H1 (cell line): ENCODE measurements around the gene INPP4B. TPM values are rescaled to one million over a fixed set of nuclear protein-coding genes. Genes with fewer than 3 reads are reported as not detected.

ENCODE experiments used
- CTCF ChIA-PET: fragments of 300-600 bp; sonication (Branson Sonifier 250); formaldehyde crosslinking; loops from one replicate; lab custom pipeline; 2021; ENCODE audit not compliant: partially characterized antibody; lab: Charles Lee
- POLR2A ChIA-PET: fragments of 300-600 bp; sonication (Branson Sonifier 250); formaldehyde crosslinking; loops from one replicate; lab custom pipeline; 2021; ENCODE audit warnings: inconsistent platforms; ENCODE audit not compliant: partially characterized antibody; lab: Charles Lee
- DNase-seq, 2 experiments: peaks; one replicate each; pipeline versions ENCODE4 v3.0.0 to v3.0.0-alpha.2; 2010 to 2022; ENCODE audit warnings: low spot score in 2 of 2, low read depth in 1 of 2, mixed read lengths in 1 of 2
- FAIRE-seq: peaks from 2 replicates; lab custom pipeline; 2011; peaks lifted over from hg19 to GRCh38; lab: Jason Lieb, UNC
- H2AFZ ChIP-seq: 2 replicates; pipeline ENCODE4 v1.8.1; 2012; ENCODE audit warnings: low read length, inconsistent platforms
- H2AK5ac ChIP-seq: 2 replicates; pipeline ENCODE4 v1.6.1; 2013; ENCODE audit warnings: low read depth, low read length
- H2BK120ac ChIP-seq: replicated peaks from 2 replicates; pipeline ENCODE3; 2013; ENCODE audit warnings: low read depth, low read length, inconsistent platforms
- H2BK12ac ChIP-seq: 2 replicates; pipeline ENCODE4 v1.6.1; 2013; ENCODE audit warnings: low read depth, low read length
- H2BK15ac ChIP-seq: 2 replicates; pipeline ENCODE4 v1.6.1; 2013; ENCODE audit warnings: low read length
- H2BK20ac ChIP-seq: 2 replicates; pipeline ENCODE4 v1.6.1; 2013; ENCODE audit warnings: low read length
- H2BK5ac ChIP-seq: 2 replicates; pipeline ENCODE4 v1.6.1; 2013; ENCODE audit warnings: low read depth, low read length
- H3K14ac ChIP-seq: 2 replicates; pipeline ENCODE4 v1.6.1; 2013; ENCODE audit warnings: inconsistent platforms; ENCODE audit not compliant: insufficient read length
- H3K18ac ChIP-seq: 2 replicates; pipeline ENCODE4 v1.6.1; 2013; ENCODE audit warnings: low read length; ENCODE audit errors: extremely low read depth
- H3K23ac ChIP-seq: 2 replicates; pipeline ENCODE4 v1.6.1; 2013; ENCODE audit warnings: inconsistent platforms; ENCODE audit not compliant: insufficient read length
- H3K23me2 ChIP-seq: 2 replicates; pipeline ENCODE4 v1.6.1; 2013; ENCODE audit warnings: low read depth, low read length
- H3K27ac ChIP-seq: 2 replicates; pipeline ENCODE4 v1.6.1; 2011; ENCODE audit warnings: low read depth, low read length, inconsistent platforms
- H3K27me3 ChIP-seq, 4 experiments: replicated peaks in 1 of 4; 1 replicate in 1 of 4; 2 replicates in 3 of 4; pipeline versions ENCODE4 v1.6.1 to v1.8.1; 2011 to 2013; ENCODE audit warnings: low read length in 3 of 4, mild to moderate bottlenecking in 3 of 4, inconsistent platforms in 2 of 4, mixed read lengths in 2 of 4, moderate library complexity in 1 of 4; ENCODE audit not compliant: control insufficient read depth in 3 of 4, insufficient read depth in 3 of 4; ENCODE audit errors: extremely low read depth in 1 of 4
- H3K36me3 ChIP-seq, 4 experiments: 2 replicates each; pipeline versions ENCODE4 v1.6.1 to v1.8.1; 2011 to 2013; ENCODE audit warnings: mild to moderate bottlenecking in 4 of 4, low read length in 3 of 4, moderate library complexity in 2 of 4, control low read depth in 1 of 4, inconsistent platforms in 1 of 4; ENCODE audit not compliant: insufficient read depth in 4 of 4, control insufficient read depth in 2 of 4
- H3K4ac ChIP-seq: replicated peaks from 2 replicates; pipeline ENCODE3; 2013; ENCODE audit warnings: low read length, low read depth, mixed read lengths, inconsistent platforms; ENCODE audit not compliant: insufficient read length
- H3K4me1 ChIP-seq, 4 experiments: replicated peaks in 1 of 4; 1 replicate in 1 of 4; 2 replicates in 3 of 4; pipeline versions ENCODE4 v1.6.1 to v1.8.1; 2011 to 2013; ENCODE audit warnings: low read length in 3 of 4, inconsistent platforms in 2 of 4, mixed read lengths in 1 of 4; ENCODE audit not compliant: insufficient read depth in 4 of 4, control insufficient read depth in 3 of 4
- H3K4me2 ChIP-seq, 2 experiments: 2 replicates each; pipeline versions ENCODE4 v1.6.1 to v1.8.1; 2011 to 2013; ENCODE audit warnings: low read depth in 2 of 2, low read length in 2 of 2, control low read depth in 1 of 2, inconsistent platforms in 1 of 2, mild to moderate bottlenecking in 1 of 2; ENCODE audit not compliant: insufficient read depth in 1 of 2
- H3K4me3 ChIP-seq, 4 experiments: fragments of 200-600, 300-600 bp in 1 of 4; sonication (generic), shearing (Covaris generic), sonication (Bioruptor Twin) in 1 of 4; 2 replicates each; pipeline versions ENCODE4 v1.5.1 to v1.8.1; 2011 to 2016; ENCODE audit warnings: low read length in 4 of 4, low read depth in 3 of 4, control low read depth in 2 of 4, inconsistent platforms in 2 of 4, mild to moderate bottlenecking in 2 of 4, mixed read lengths in 1 of 4, moderate library complexity in 1 of 4; ENCODE audit not compliant: insufficient read depth in 2 of 4; ENCODE audit errors: extremely low read depth in 1 of 4
- H3K56ac ChIP-seq: replicated peaks from 2 replicates; pipeline ENCODE3; 2013; ENCODE audit warnings: low read depth, mild to moderate bottlenecking, mixed read lengths, low read length, inconsistent platforms; ENCODE audit not compliant: insufficient read length
- H3K79me1 ChIP-seq: 2 replicates; pipeline ENCODE4 v1.6.1; 2013; ENCODE audit warnings: low read depth, low read length, control low read depth
- H3K79me2 ChIP-seq, 2 experiments: 2 replicates each; pipeline versions ENCODE4 v1.6.1 to v1.8.1; 2012 to 2013; ENCODE audit warnings: low read length in 2 of 2, mild to moderate bottlenecking in 2 of 2, inconsistent platforms in 1 of 2; ENCODE audit not compliant: insufficient read depth in 2 of 2, control insufficient read depth in 1 of 2
- H3K9ac ChIP-seq, 4 experiments: replicated peaks in 1 of 4; 1 replicate in 1 of 4; 2 replicates in 3 of 4; pipeline versions ENCODE4 v1.6.1 to v1.8.1; 2011 to 2013; ENCODE audit warnings: low read depth in 3 of 4, low read length in 3 of 4, control low read depth in 2 of 4, mild to moderate bottlenecking in 2 of 4, moderate library complexity in 2 of 4, inconsistent platforms in 1 of 4; ENCODE audit errors: extremely low read depth in 1 of 4
- H3K9me3 ChIP-seq, 2 experiments: 2 replicates each; pipeline versions ENCODE4 v1.6.1 to v1.8.1; 2012 to 2013; ENCODE audit warnings: mild to moderate bottlenecking in 2 of 2, moderate library complexity in 2 of 2, control low read depth in 1 of 2, inconsistent platforms in 1 of 2, low read depth in 1 of 2, low read length in 1 of 2, mixed read lengths in 1 of 2; ENCODE audit not compliant: insufficient read depth in 2 of 2
- H4K20me1 ChIP-seq, 2 experiments: replicated peaks in 1 of 2; 2 replicates each; pipeline versions ENCODE3 to v1.8.1; 2011 to 2013; ENCODE audit warnings: inconsistent platforms in 2 of 2, low read length in 2 of 2, mild to moderate bottlenecking in 1 of 2; ENCODE audit not compliant: insufficient read depth in 2 of 2, control insufficient read depth in 1 of 2
- H4K5ac ChIP-seq: 2 replicates; pipeline ENCODE4 v1.6.1; 2013; ENCODE audit warnings: low read length, low read depth, mixed read lengths, inconsistent platforms; ENCODE audit not compliant: insufficient read length
- H4K8ac ChIP-seq: 2 replicates; pipeline ENCODE4 v1.8.0; 2013; ENCODE audit warnings: mild to moderate bottlenecking, moderate library complexity, low read length, inconsistent platforms; ENCODE audit not compliant: insufficient read depth; ENCODE audit errors: extremely low read depth
- H4K91ac ChIP-seq: replicated peaks from 2 replicates; pipeline ENCODE3; 2013; ENCODE audit warnings: low read length, mixed read lengths, inconsistent platforms; ENCODE audit not compliant: insufficient read length
- EZH2 ChIP-seq: fragments of 200-600 bp; sonication (generic); IDR thresholded peaks from 2 replicates; pipeline ENCODE4 v1.7.1; 2012; ENCODE audit warnings: low read depth, mild to moderate bottlenecking, moderate library complexity, low read length, inconsistent platforms; ENCODE audit not compliant: severe bottlenecking
- WGBS, 2 experiments: shearing (Covaris generic) in 1 of 2; methylation state at CpG; one replicate each; pipeline versions ENCODE4 v1.1.6 to v1.1.7; 2013 to 2015; ENCODE audit warnings: low lambda C conversion rate in 2 of 2, mixed read lengths in 2 of 2, inconsistent platforms in 1 of 2, low coverage in 1 of 2, missing lambda C conversion rate in 1 of 2; ENCODE audit not compliant: insufficient replicate concordance in 2 of 2, insufficient coverage in 1 of 2, insufficient read length in 1 of 2; ENCODE audit errors: extremely low coverage in 1 of 2, missing lambda C conversion rate in 1 of 2; 5-methylcytosine and 5-hydroxymethylcytosine counted together
- polyA plus RNA-seq, 7 experiments: library from polyadenylated mRNA; depleted of rRNA in 3 of 7; stranded (reverse) in 5 of 7; unstranded in 2 of 7; fragments of >200 nt in 5 of 7; fragments of 200-250 nt in 2 of 7; gene quantifications; 1 replicate in 5 of 7; 2 replicates in 1 of 7; 4 replicates in 1 of 7; pipeline versions ENCODE4 v1.2.1 to v1.2.3, GENCODE V29; 2011 to 2013; ENCODE audit warnings: missing spikeins in 2 of 7, mixed read lengths in 2 of 7
- total RNA-seq: library from RNA; stranded (reverse); fragmentation: NEBNext Ultra II Directional; extraction: Animal tissue kit (Norgen Biotek cat#: 25700); gene quantifications from 2 replicates; pipeline ENCODE4 v1.2.1, GENCODE V29; 2021

The INPP4B gene
- total and polyA plus RNA-seq, 2 of the 8 experiments (the other 6 are each of a cell fraction or from before 2014, with no cell fraction given), result 0.11 to 0.54 TPM

- Histone ChIP-seq H4K8ac (no peak overlapping the region), H2BK120ac (no peak overlapping the region), H3K4me1 (peaks cover 0 to 6% (median 3%) of the 10 kb centered on the region in 4 experiments; a peak in 2 of 7 replicates), H4K91ac (no peak overlapping the region), H3K23ac (no peak overlapping the region), H3K79me1 (no peaks in the 10 kb centered on the region), H3K14ac (no peak overlapping the region), H4K5ac (no peak overlapping the region), H3K9ac (no peak overlapping the region), H2BK12ac (no peak overlapping the region), H3K36me3 (no peaks in the 10 kb centered on the region), H3K27ac (no peak overlapping the region), H3K27me3 (no peaks in the 10 kb centered on the region), H2AK5ac (no peak overlapping the region), H3K4ac (no peak overlapping the region), H3K4me3 (no peak overlapping the region), H4K20me1 (no peaks in the 10 kb centered on the region), H2BK20ac (no peak overlapping the region), H3K56ac (no peak overlapping the region), H2BK15ac (no peak overlapping the region), H2AFZ (no peak overlapping the region), H3K9me3 (no peaks in the 10 kb centered on the region), H3K23me2 (no peaks in the 10 kb centered on the region; the same call in 1 of the 2 replicates), H3K79me2 (no peaks in the 10 kb centered on the region), H3K4me2 (no peak overlapping the region), H2BK5ac (no peak overlapping the region), H3K18ac (no peak overlapping the region)
- DNase-seq (no peak), FAIRE-seq (no peak)
- WGBS, 2 experiments, result 100% methylated on average over 1 of the region's 1 CpG; no CpG with 5 or more reads in 1 of the 2 experiments
- POLR2A ChIA-PET, result no interaction called here
- CTCF ChIA-PET, result interaction anchor here (1.1 kb wide), 1 partner anchor 11 kb away, joined by 5 read pairs; no protein-coding TSS in a partner anchor
- no peak for TF ChIP-seq EZH2
Observed at GRCh38 chr4:142363686-142364085, 482.4 kb downstream of the INPP4B start.
